ENCODE data around the gene DFFA. TPM values are rescaled to one million over a fixed set of nuclear protein-coding genes. Genes with fewer than 3 reads are reported as not detected.
A peak's percentile ranks its signal among the peaks of the same experiment; 100 is the strongest.
"Not testable (repeated sequence)": the region's sequence is repeated elsewhere in the genome, so short reads cannot be mapped to it uniquely, and the experiment has no call there.

DFFA gene
- total RNA-seq, 2 experiments from 2014 or later: 28.1 to 28.6 TPM

GRCh38 chr1:10430216-10431069 lies 41.9 kb downstream of the DFFA start, which contains the start of gene CENPS:
Gene CENPS, plus strand, starts transcription at chr1:10430433. Its CDS starts 85 bp downstream, at chr1:10430518.
- Mint-ChIP-seq H3K36me3 (ENCODE audit: low read depth) (no peaks in the 10 kb centered on the region), H3K27ac (peak within 1 kb of the TSS; percentile 91), H3K9me3 (no peaks in the 10 kb centered on the region), H3K27me3 (no peaks in the 10 kb centered on the region), H3K4me1 (peaks cover 31% of the 10 kb centered on the region), H3K4me3 (peak within 1 kb of the TSS; percentile 82)
- DNase-seq: peak; percentile 81
- ChIA-PET POLR2A (interaction anchor here (0.7 kb wide), 1 partner anchor 359 kb away, joined by 3 read pairs; no protein-coding TSS in a partner anchor), CTCF (interaction anchor here (0.6 to 4.6 kb wide), 31 partner anchors 10 to 546 kb away, joined by 3 to 61 read pairs (median 4); partner anchors contain the start of genes DFFA, KIF1B, LZIC and NMNAT1)

GRCh38 chr1:10429868-10430215 lies 42.5 kb downstream of the DFFA start:
- Mint-ChIP-seq H3K9me3 (no peaks in the 10 kb centered on the region), H3K27me3 (no peaks in the 10 kb centered on the region), H3K27ac (peak overlapping the region; percentile 91), H3K36me3 (ENCODE audit: low read depth) (no peaks in the 10 kb centered on the region), H3K4me1 (peaks cover 31% of the 10 kb centered on the region), H3K4me3 (peak overlapping the region; percentile 82)
- ChIA-PET POLR2A (interaction anchor here (0.7 kb wide), 1 partner anchor 359 kb away, joined by 3 read pairs; no protein-coding TSS in a partner anchor), CTCF (interaction anchor here (0.6 to 4.6 kb wide), 26 partner anchors 14 to 486 kb away, joined by 3 to 61 read pairs (median 4); partner anchors contain the start of genes DFFA, KIF1B and PGD)
- peak; percentile 47 for DNase-seq

GRCh38 chr1:10428984-10429383 lies 43.3 kb downstream of the DFFA start:
- H3K27me3 Mint-ChIP-seq: no peaks in the 10 kb centered on the region
- peak overlapping the region; percentile 91 for H3K27ac Mint-ChIP-seq
- H3K36me3 Mint-ChIP-seq (ENCODE audit: low read depth): no peaks in the 10 kb centered on the region
- POLR2A ChIA-PET: no interaction called here
- H3K4me3 Mint-ChIP-seq: peak overlapping the region; percentile 82
- peaks cover 31% of the 10 kb centered on the region for H3K4me1 Mint-ChIP-seq
- no peak for DNase-seq
- no peaks in the 10 kb centered on the region for H3K9me3 Mint-ChIP-seq
- CTCF ChIA-PET: interaction anchor here (0.6 to 4.6 kb wide), 11 partner anchors 13 to 556 kb away, joined by 3 to 61 read pairs (median 4); partner anchors contain the start of genes KIF1B, LZIC and NMNAT1

GRCh38 chr1:10426535-10426848 lies 45.8 kb downstream of the DFFA start:
- H3K27ac Mint-ChIP-seq; H3K4me3 Mint-ChIP-seq; H3K9me3 Mint-ChIP-seq; DNase-seq; H3K27me3 Mint-ChIP-seq; POLR2A ChIA-PET; H3K36me3 Mint-ChIP-seq (ENCODE audit: low read depth): not testable (repeated sequence)
- peaks cover 24% of the 10 kb centered on the region for H3K4me1 Mint-ChIP-seq
- CTCF ChIA-PET: interaction anchor here (1.1 kb wide), 1 partner anchor 216 kb away, joined by 3 read pairs; the partner anchor contains the start of gene KIF1B

- CTCF ChIA-PET: interaction anchor here (1.1 kb wide), 1 partner anchor 216 kb away, joined by 3 read pairs; the partner anchor contains the start of gene KIF1B
- H3K27me3 Mint-ChIP-seq; DNase-seq; H3K36me3 Mint-ChIP-seq (ENCODE audit: low read depth); POLR2A ChIA-PET; H3K9me3 Mint-ChIP-seq; H3K27ac Mint-ChIP-seq; H3K4me3 Mint-ChIP-seq: not testable (repeated sequence)
- peaks cover 19% of the 10 kb centered on the region for H3K4me1 Mint-ChIP-seq
These were observed 46.3 kb downstream of the DFFA start for GRCh38 chr1:10425826-10426534.

- CTCF ChIA-PET: no interaction called here
- Mint-ChIP-seq H3K9me3 (no peaks in the 10 kb centered on the region), H3K4me3 (no peak overlapping the region), H3K36me3 (ENCODE audit: low read depth) (peaks cover 7% of the 10 kb centered on the region), H3K27ac (no peak overlapping the region), H3K4me1 (peaks cover 11% of the 10 kb centered on the region), H3K27me3 (no peaks in the 10 kb centered on the region)
- DNase-seq: no peak
- POLR2A ChIA-PET: no interaction called here
These were observed 47.7 kb downstream of the DFFA start for GRCh38 chr1:10424651-10425050.

- ChIA-PET CTCF (no interaction called here), POLR2A (no interaction called here)
- Mint-ChIP-seq H3K36me3 (ENCODE audit: low read depth) (peaks cover 13% of the 10 kb centered on the region), H3K9me3 (no peaks in the 10 kb centered on the region), H3K27ac (no peak overlapping the region), H3K27me3 (no peaks in the 10 kb centered on the region), H3K4me1 (peaks cover 8% of the 10 kb centered on the region), H3K4me3 (no peak overlapping the region)
- no peak for DNase-seq
These were observed 48.3 kb downstream of the DFFA start for GRCh38 chr1:10424034-10424433.

GRCh38 chr1:10421637-10422036 lies 50.7 kb downstream of the DFFA start:
- DNase-seq: no peak
- H3K36me3 Mint-ChIP-seq (ENCODE audit: low read depth): peaks cover 27% of the 10 kb centered on the region
- no peaks in the 10 kb centered on the region for H3K4me1 Mint-ChIP-seq
- POLR2A ChIA-PET: no interaction called here
- CTCF ChIA-PET: no interaction called here
- H3K9me3 Mint-ChIP-seq: no peaks in the 10 kb centered on the region
- H3K27ac Mint-ChIP-seq: no peak overlapping the region
- H3K4me3 Mint-ChIP-seq: no peak overlapping the region
- no peaks in the 10 kb centered on the region for H3K27me3 Mint-ChIP-seq

GRCh38 chr1:10419351-10419750 lies 53.0 kb downstream of the DFFA start:
- Mint-ChIP-seq H3K36me3 (ENCODE audit: low read depth) (peaks cover 42% of the 10 kb centered on the region), H3K27ac (no peak overlapping the region), H3K27me3 (no peaks in the 10 kb centered on the region), H3K9me3 (no peaks in the 10 kb centered on the region), H3K4me1 (peaks cover 12% of the 10 kb centered on the region), H3K4me3 (no peak overlapping the region)
- ChIA-PET CTCF (interaction anchor here (0.7 to 1.2 kb wide), 3 partner anchors 11 to 1300 kb away, joined by 3 read pairs; partner anchors contain the start of gene CENPS), POLR2A (no interaction called here)
- no peak for DNase-seq

- H3K27me3 Mint-ChIP-seq, POLR2A ChIA-PET: not testable (repeated sequence)
- CTCF ChIA-PET: interaction anchor here (0.7 to 1.2 kb wide), 2 partner anchors 504 to 526 kb away, joined by 3 to 4 read pairs; no protein-coding TSS in a partner anchor
These were observed 53.6 kb downstream of the DFFA start for GRCh38 chr1:10418741-10419140.

GRCh38 chr1:10415967-10416366 lies 56.4 kb downstream of the DFFA start:
- ChIA-PET CTCF (interaction anchor here (0.6 to 2.3 kb wide), 3 partner anchors 14 to 57 kb away, joined by 3 to 12 read pairs (median 3); partner anchors contain the start of gene CENPS), POLR2A (interaction anchor here (0.6 kb wide), 1 partner anchor 207 kb away, joined by 3 read pairs; no protein-coding TSS in a partner anchor)
- H3K4me3 Mint-ChIP-seq, DNase-seq, H3K27me3 Mint-ChIP-seq, H3K9me3 Mint-ChIP-seq: not testable (repeated sequence)
- Mint-ChIP-seq H3K4me1 (peaks cover 16% of the 10 kb centered on the region), H3K36me3 (ENCODE audit: low read depth) (peaks cover 66% of the 10 kb centered on the region), H3K27ac (peak overlapping the region; percentile 87)

More at GRCh38 chr1:10418741-10419140, 53.6 kb downstream of the DFFA start:
- not testable (repeated sequence) for DNase-seq, H3K27ac Mint-ChIP-seq, H3K9me3 Mint-ChIP-seq, H3K4me3 Mint-ChIP-seq
- Mint-ChIP-seq H3K4me1 (peaks cover 16% of the 10 kb centered on the region), H3K36me3 (ENCODE audit: low read depth) (peaks cover 46% of the 10 kb centered on the region)

- Mint-ChIP-seq H3K9me3 (no peaks in the 10 kb centered on the region), H3K4me3 (peak overlapping the region; percentile 31), H3K36me3 (ENCODE audit: low read depth) (peaks cover 67% of the 10 kb centered on the region), H3K27ac (peak overlapping the region; percentile 87), H3K27me3 (no peaks in the 10 kb centered on the region), H3K4me1 (peaks cover 16% of the 10 kb centered on the region)
- DNase-seq: peak; percentile 35
- CTCF ChIA-PET: interaction anchor here (0.6 to 2.3 kb wide), 6 partner anchors 14 to 399 kb away, joined by 3 to 12 read pairs (median 3); partner anchors contain the start of genes CENPS and PGD
- POLR2A ChIA-PET: no interaction called here
These were observed 57.0 kb downstream of the DFFA start for GRCh38 chr1:10415211-10415930.

All from activated CD4-positive, alpha-beta T cell treated with anti-CD3 and anti-CD28 coated beads, Interleukin-2, amount 10 ng/mL, durations not matched to agents 7 days and 5 days (primary cell).